HepG2 (cell line): ENCODE measurements around the gene COG4. TPM values are rescaled to one million over a fixed set of nuclear protein-coding genes. Genes with fewer than 3 reads are reported as not detected.
A peak's percentile ranks its signal among the peaks of the same experiment; 100 is the strongest.

ENCODE experiments used
- CC2D1A ChIP-seq: sonication (generic); formaldehyde crosslinking; IDR thresholded peaks from 2 replicates; pipeline ENCODE4 v1.8.1; 2023; ENCODE audit warnings: mild to moderate bottlenecking, missing genetic modification reagents
- FIP1L1 ChIP-seq: fragments of 200-400 bp; formaldehyde crosslinking; IDR thresholded peaks from 2 replicates; pipeline ENCODE4 v1.6.1; 2018; ENCODE audit warnings: low read depth, mild to moderate bottlenecking, low read length, moderate library complexity, borderline replicate concordance; ENCODE audit not compliant: insufficient read depth
- LCORL ChIP-seq, 2 experiments: fragments of 450-650 bp in 1 of 2; sonication (generic) in 1 of 2; formaldehyde crosslinking in 1 of 2; IDR thresholded peaks; 2 replicates each; pipeline versions ENCODE4 v1.5.0 to v1.6.1; 2017 to 2020; ENCODE audit warnings: antibody characterized with exemption in 1 of 2, missing genetic modification reagents in 1 of 2
- MAF1 ChIP-seq: sonication (generic); formaldehyde crosslinking; IDR thresholded peaks from 2 replicates; pipeline ENCODE4 v1.5.0; 2020; ENCODE audit warnings: missing genetic modification reagents, borderline replicate concordance
- SIX1 ChIP-seq: sonication (generic); formaldehyde crosslinking; IDR thresholded peaks from 2 replicates; pipeline ENCODE4 v1.4.0; 2020; ENCODE audit warnings: missing genetic modification reagents, borderline replicate concordance
- THAP11 ChIP-seq: IDR thresholded peaks from 2 replicates; pipeline ENCODE4 v1.6.1; 2016; ENCODE audit warnings: missing biosample characterization, missing genetic modification reagents
- ZFP41 ChIP-seq: sonication (generic); formaldehyde crosslinking; IDR thresholded peaks from 2 replicates; pipeline ENCODE4 v1.4.0; 2020; ENCODE audit warnings: mild to moderate bottlenecking, missing genetic modification reagents, borderline replicate concordance
- ZNF441 ChIP-seq: sonication (generic); formaldehyde crosslinking; IDR thresholded peaks from 2 replicates; pipeline ENCODE4 v1.7.0; 2021; ENCODE audit warnings: missing genetic modification reagents, borderline replicate concordance
- ZNF546 ChIP-seq: sonication (generic); formaldehyde crosslinking; conservative IDR thresholded peaks from 2 replicates; pipeline ENCODE4 v1.8.1; 2023; ENCODE audit warnings: mild to moderate bottlenecking, missing genetic modification reagents
- ZNF614 ChIP-seq: IDR thresholded peaks from 2 replicates; pipeline ENCODE4 v1.6.1; 2018; ENCODE audit warnings: missing biosample characterization, missing genetic modification reagents, inconsistent platforms, borderline replicate concordance
- ZSCAN21 ChIP-seq: sonication (generic); formaldehyde crosslinking; IDR thresholded peaks from 2 replicates; pipeline ENCODE4 v1.8.0; 2022; ENCODE audit warnings: mild to moderate bottlenecking, missing genetic modification reagents, moderate library complexity, borderline replicate concordance
- polyA plus RNA-seq, 8 experiments: library from polyadenylated mRNA; depleted of rRNA in 3 of 8; stranded (reverse) in 7 of 8; unstranded in 1 of 8; fragments of >200 nt; fragmentation: Illumina TruSeq in 4 of 8; extraction: Trizol in 4 of 8; gene quantifications; 2 replicates each; pipeline versions ENCODE4 v1.2.1 to v1.2.3, GENCODE V29; 2011 to 2016; ENCODE audit warnings: low read depth in 4 of 8, missing spikeins in 1 of 8, mixed read lengths in 1 of 8; ENCODE audit not compliant: insufficient read depth in 1 of 8
- total RNA-seq, 5 experiments: library from RNA; depleted of rRNA; stranded (reverse); fragments of >200 nt; fragmentation: Illumina TruSeq; extraction: Trizol; gene quantifications; 2 replicates each; pipeline ENCODE4 v1.2.3, GENCODE V29; 2016; ENCODE audit warnings: low read depth in 1 of 5
- TF ChIP-seq, protein P1 (sequence below), 2 experiments: sonication (generic) in 1 of 2; formaldehyde crosslinking in 1 of 2; IDR thresholded peaks; 2 replicates each; pipeline versions ENCODE4 v1.4.0 to v1.6.1; 2016 to 2020; ENCODE audit warnings: borderline replicate concordance in 1 of 2, low read depth in 1 of 2, mild to moderate bottlenecking in 1 of 2, missing genetic modification reagents in 1 of 2
- TF ChIP-seq, protein P2 (sequence below): sonication (generic); formaldehyde crosslinking; IDR thresholded peaks from 2 replicates; pipeline ENCODE4 v1.8.0; 2022; ENCODE audit warnings: missing genetic modification reagents, low read depth, mild to moderate bottlenecking, borderline replicate concordance
- TF ChIP-seq, protein P3 (sequence below): IDR thresholded peaks from 2 replicates; pipeline ENCODE4 v1.6.1; 2016; ENCODE audit warnings: missing compliant biosample characterization, missing genetic modification reagents, borderline replicate concordance
- TF ChIP-seq, protein P4 (sequence below), 2 experiments: sonication (generic) in 1 of 2; formaldehyde crosslinking in 1 of 2; IDR thresholded peaks; 2 replicates each; pipeline versions ENCODE4 v1.4.0 to v1.6.1; 2018 to 2020; ENCODE audit warnings: missing genetic modification reagents in 2 of 2, borderline replicate concordance in 1 of 2, low read depth in 1 of 2, mild to moderate bottlenecking in 1 of 2, missing biosample characterization in 1 of 2

COG4 gene
- total and polyA plus RNA-seq, 2 of the 13 experiments (the other 11 are each of a cell fraction or from before 2014, with no cell fraction given), result 51.1 to 73.8 TPM

DNA sequence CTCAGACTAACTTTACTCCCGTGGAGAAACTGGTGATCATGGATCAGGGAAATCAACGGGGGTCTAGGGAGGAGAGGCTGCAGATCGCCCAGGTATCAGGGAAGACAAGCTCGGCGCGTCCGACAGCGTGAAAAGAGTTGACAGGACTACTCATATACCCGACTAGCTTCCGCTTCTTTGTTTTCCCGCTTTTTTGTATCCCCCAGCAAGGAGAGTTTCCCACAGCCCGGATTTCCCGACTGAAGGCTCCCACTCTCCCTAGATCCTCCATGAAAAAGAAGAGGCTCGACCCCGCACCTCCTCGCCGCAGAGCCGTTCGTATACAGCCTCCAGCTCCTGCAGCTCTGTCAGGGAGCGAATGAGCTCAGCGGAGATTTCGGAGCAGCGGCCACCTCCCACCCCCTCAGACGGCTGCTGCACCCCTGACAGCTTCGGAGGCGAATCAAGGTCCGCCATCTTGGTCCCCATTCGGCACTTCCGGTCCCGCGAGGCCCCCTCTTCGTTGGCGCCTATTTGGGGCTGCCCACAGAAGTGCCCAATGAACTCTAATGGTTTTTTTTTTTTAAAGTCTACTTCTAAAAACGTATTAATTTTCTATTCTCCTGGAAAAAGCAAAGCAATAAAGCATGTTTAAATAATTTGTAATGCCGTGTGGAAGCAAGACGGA, at the start of gene COG4 (continued):
- TF ChIP-seq, protein P1, sequence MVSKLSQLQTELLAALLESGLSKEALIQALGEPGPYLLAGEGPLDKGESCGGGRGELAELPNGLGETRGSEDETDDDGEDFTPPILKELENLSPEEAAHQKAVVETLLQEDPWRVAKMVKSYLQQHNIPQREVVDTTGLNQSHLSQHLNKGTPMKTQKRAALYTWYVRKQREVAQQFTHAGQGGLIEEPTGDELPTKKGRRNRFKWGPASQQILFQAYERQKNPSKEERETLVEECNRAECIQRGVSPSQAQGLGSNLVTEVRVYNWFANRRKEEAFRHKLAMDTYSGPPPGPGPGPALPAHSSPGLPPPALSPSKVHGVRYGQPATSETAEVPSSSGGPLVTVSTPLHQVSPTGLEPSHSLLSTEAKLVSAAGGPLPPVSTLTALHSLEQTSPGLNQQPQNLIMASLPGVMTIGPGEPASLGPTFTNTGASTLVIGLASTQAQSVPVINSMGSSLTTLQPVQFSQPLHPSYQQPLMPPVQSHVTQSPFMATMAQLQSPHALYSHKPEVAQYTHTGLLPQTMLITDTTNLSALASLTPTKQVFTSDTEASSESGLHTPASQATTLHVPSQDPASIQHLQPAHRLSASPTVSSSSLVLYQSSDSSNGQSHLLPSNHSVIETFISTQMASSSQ (IDR thresholded peaks at IDR 0.05; ENCODE audit: low read depth), result no peak
- TF ChIP-seq, protein P1 (CRISPR knock-in tag; IDR thresholded peaks at IDR 0.05; ENCODE audit: borderline replicate concordance), result peak; percentile 74; the same call in 1 of the 2 replicates
- TF ChIP-seq ZNF546 (no peak; the same call in 1 of the 2 replicates), THAP11 (peak; percentile 84), FIP1L1 (no peak), ZNF614 (CRISPR knock-in tag) (no peak; the same call in 1 of the 2 replicates), ZFP41 (CRISPR knock-in tag) (no peak), LCORL (IDR thresholded peaks at IDR 0.05) (0 out of 2 replicates have a peak, but pooled peaks have one; percentile 6), LCORL (CRISPR knock-in tag; IDR thresholded peaks at IDR 0.05) (no peak; the same call in 1 of the 2 replicates), ZNF441 (CRISPR knock-in tag) (no peak), MAF1 (no peak), SIX1 (CRISPR knock-in tag) (no peak), ZSCAN21 (CRISPR knock-in tag) (peak; percentile 23; the same call in 1 of the 2 replicates), CC2D1A (CRISPR knock-in tag) (no peak)
- TF ChIP-seq, protein P2, sequence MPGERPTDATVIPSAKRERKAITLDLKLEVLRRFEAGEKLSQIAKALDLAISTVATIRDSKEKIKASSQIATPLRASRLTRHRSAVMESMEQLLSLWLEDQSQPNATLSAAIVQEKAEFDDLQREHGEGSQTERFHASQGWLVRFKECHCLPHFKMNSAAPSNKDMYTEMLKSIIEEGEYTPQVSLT (CRISPR knock-in tag), result no peak
- TF ChIP-seq, protein P3, sequence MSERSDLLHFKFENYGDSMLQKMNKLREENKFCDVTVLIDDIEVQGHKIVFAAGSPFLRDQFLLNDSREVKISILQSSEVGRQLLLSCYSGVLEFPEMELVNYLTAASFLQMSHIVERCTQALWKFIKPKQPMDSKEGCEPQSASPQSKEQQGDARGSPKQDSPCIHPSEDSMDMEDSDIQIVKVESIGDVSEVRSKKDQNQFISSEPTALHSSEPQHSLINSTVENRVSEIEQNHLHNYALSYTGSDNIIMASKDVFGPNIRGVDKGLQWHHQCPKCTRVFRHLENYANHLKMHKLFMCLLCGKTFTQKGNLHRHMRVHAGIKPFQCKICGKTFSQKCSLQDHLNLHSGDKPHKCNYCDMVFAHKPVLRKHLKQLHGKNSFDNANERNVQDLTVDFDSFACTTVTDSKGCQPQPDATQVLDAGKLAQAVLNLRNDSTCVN (CRISPR knock-in tag), result no peak; the same call in 1 of the 2 replicates
- TF ChIP-seq, protein P4, sequence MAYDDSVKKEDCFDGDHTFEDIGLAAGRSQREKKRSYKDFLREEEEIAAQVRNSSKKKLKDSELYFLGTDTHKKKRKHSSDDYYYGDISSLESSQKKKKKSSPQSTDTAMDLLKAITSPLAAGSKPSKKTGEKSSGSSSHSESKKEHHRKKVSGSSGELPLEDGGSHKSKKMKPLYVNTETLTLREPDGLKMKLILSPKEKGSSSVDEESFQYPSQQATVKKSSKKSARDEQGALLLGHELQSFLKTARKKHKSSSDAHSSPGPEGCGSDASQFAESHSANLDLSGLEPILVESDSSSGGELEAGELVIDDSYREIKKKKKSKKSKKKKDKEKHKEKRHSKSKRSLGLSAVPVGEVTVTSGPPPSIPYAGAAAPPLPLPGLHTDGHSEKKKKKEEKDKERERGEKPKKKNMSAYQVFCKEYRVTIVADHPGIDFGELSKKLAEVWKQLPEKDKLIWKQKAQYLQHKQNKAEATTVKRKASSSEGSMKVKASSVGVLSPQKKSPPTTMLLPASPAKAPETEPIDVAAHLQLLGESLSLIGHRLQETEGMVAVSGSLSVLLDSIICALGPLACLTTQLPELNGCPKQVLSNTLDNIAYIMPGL (CRISPR knock-in tag; IDR thresholded peaks at IDR 0.05; ENCODE audit: borderline replicate concordance in 1 of 2, low read depth in 1 of 2), result peak in 1 of 2 experiments; percentile 63; a peak in 1 of 4 replicates
